Hematopoietic multipotent progenitor cell treated with erythropoietin and hydrocortisone succinate and interleukin-3 and kit ligand, for 8 days (in vitro differentiated cells): Measurements from ENCODE around the gene KDM5C.
"Not testable (repeated sequence)": the region's sequence is repeated elsewhere in the genome, so short reads cannot be mapped to it uniquely, and the experiment has no call there.

Source experiments
- DNase-seq: peaks from one replicate; pipeline ENCODE4 v3.0.0-alpha.2; 2015

KDM5C gene

DNA sequence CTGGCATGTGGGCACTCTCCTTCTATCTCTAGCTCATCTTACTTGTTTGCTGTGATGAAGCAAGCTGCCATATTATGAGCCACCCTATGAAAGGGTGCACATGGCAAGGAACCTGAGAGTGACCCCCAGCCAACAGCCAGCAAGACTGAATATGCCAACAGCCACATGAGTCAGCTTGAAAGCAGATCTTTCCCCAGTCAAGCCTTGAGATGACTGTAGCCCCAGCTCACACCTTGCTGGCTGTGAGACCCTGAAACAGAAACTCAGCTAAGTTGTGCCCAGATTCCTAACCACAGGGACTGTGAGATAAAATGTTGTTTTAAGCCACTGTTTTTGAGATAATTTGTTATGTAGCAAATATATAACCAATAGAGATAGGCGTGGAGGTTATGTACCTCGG, 36.2 kb downstream of the KDM5C start:
- DNase-seq, result no peak

- no peak for DNase-seq
Observed at GRCh38 chrX:53186351-53186750, 38.7 kb downstream of the KDM5C start.

DNA sequence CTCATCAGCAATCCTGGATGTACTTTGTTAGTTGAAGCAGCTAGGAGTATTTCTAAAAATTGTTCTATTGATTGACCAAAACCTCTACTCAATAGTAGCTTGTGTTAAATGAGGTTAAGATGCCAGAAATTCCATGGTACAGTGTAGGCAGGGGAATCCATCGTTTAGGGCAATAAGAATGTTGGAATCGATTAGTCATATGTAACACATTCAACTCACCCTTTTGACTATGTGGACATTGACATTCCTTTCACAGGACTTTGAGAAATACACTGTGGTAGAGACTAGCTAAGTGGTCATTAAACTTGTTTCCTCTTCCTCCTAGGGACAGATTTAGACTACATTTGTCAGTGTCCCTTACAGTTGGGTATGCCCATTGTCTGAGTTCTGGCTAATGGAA, 40.2 kb downstream of the KDM5C start:
- DNase-seq, result no peak

DNA sequence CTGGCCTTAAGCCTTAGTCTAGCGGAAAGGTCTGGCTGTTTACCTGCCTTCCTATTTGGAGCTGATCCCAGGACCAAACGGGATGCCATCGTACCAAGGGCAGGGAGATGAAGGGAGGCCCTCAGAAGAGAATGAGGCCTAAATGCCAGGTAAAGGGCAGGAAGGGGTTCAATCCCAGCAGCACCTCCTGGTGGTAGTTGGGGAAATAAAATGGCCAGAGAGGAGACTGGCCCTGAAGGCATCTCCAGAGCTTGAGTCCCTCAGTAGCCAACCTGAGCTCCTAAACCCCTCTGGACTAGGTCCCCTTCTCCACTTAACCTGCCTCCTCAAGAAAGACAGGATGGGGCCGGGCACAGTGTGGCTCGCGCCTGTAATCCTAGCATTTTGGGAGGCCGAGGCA, 53.7 kb downstream of the KDM5C start:
- DNase-seq, result no peak

- no peak for DNase-seq
Observed at GRCh38 chrX:53166103-53166502, 58.9 kb downstream of the KDM5C start.

DNA sequence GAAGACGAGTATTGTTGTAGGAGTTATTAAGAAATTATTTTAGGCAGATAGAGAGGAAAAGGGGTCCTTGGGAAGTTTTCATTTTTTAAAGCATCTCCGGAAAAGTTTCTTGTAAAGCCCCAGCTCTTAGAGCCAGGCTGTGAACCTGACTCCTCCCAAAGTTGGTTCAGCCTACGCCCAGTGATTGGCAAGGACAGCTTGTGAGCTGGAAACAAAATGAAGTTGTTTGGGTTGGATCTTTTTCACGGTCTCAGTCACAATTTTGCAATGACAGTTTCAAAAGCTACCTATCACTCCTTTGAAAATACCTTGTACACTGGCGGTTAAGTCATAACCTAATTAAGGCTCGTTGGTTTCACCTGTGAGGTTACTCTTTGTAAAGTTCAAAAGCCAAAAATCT, 60.4 kb downstream of the KDM5C start:
- not testable (repeated sequence) for DNase-seq

DNA sequence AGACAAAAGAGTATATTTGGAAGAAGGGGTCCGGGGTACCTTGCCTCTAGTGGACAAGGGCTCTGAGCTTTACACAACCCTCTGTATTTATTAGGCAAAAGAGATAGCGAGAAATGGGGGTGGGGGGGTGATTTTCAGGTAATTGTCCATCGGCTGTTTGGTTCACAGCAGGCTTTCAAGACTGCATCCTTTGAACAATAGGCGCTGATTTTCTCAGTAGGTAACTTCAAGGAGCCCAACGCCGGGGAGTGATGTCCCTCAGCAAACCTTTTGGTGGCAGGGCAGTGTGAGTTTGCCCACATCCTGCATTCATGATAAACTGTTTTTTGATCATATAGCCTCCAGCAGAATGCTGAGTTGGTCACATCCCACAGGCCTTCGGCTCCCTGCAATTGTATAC, 61.6 kb downstream of the KDM5C start:
- DNase-seq, result no peak

DNA sequence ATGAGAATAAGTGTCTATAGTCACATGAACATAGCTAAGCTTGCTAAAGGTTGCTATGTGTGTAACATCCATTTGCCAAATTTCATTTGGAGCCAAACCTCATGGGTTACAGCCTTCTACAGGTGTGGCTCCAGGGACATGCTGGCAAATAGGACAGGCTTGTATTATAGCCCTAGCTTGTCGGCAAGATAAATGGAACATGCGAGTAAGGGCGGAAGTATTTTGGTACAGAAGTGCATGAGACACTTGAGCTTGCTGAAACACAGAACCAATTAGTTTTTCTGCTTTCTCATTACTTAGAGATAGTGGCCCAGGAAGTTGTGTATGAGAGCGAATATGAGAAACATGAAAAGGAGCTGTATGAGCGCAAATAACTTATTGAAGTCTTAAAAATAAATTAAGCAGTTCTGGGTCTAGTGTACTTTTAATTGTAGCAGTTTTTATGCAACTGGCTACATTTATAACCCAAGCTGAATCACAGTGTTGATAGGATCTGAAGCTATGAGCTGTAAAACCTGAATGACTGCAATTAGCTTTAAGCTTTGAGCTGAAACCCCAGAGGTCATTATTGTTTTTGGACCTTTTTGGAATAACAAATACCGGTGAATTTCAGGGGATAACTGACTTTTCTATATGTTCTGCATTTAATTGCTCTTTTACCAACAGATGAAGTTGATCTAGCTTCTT, 64.6 kb downstream of the KDM5C start:
- no peak for DNase-seq

DNA sequence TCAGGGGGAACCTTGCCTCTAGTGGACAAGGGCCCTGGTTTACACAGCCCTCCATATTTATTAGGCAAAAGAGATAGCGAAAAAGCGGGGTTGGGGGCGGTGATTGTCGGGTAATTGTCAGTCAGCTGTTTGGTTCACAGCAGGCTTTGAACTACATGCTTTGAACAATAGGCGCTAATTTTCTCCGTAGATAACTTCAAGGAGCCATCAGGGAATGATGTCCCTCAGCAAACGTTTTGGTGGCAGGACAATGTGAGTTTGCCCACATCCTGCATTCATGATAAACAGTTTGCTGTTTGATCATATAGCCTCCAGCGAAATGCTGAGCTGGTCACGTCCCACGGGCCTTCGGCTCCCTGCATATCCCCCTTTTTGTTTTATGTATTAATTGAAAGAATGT, 65.8 kb downstream of the KDM5C start:
- DNase-seq, result no peak

- no peak for DNase-seq
Observed at GRCh38 chrX:53156207-53156596, 68.8 kb downstream of the KDM5C start.

DNA sequence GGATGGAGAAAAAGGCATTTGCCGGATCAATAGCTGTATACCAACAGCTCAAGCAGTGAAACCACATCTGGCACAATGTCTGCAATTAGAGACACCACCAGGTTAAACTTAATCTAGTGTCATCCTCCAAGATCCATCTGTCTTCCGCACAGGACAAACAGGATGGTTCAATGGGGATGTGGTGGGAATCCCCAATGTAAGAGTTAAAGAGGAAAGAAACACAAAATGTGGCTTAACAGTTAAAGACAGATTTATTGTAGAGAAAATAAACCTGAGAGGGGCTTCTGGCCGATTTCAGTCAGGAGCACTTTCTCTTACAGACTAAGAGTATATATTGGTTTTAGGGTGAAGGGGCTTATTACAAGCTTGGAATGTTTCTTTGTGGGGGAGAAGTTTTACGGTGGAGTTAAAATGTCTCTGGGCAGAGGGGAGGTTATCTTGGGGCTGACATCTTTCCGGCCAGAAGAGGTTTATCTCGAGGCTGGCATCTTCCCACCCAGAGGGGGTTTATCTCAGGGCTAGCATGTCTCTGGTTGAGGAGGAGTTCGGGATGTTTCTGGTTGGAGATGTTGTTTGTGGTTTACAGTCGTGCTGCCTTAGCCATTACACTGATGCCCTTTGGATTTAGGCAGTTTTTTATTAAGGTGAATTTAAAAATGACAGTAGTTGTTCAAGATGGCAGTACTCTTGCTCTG, 69.3 kb downstream of the KDM5C start:
- peak; percentile 24 for DNase-seq

GRCh38 chrX:53153581-53153980, 71.4 kb downstream of the KDM5C start:
- no peak for DNase-seq
